ENCODE results near the gene BMPER.
A peak's percentile ranks its signal among the peaks of the same experiment; 100 is the strongest.

BMPER gene

GRCh38 chr7:33926535-33926934 is 21.2 kb downstream of the BMPER start:
- no peak for DNase-seq

DNA sequence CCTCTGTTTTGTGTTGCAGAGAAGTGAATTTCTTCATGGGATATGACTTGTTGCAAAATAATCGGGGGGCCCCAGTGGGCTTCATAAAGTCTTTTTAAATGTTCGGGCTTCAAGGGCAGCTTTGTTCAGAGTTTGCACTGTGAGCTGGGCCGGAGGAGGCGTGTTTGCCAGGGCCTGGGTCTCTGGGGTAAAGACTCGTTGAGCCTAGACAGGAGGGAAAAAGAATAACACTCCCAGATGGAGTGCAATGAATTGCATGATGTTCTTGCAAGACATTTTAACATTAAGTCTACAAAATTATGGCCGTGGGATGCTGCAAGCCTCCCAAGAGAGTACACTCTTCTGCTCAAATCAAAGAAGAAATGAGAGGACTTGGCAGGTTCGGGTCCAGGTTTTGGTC is 23.6 kb downstream of the BMPER start:
- DNase-seq: no peak

DNA sequence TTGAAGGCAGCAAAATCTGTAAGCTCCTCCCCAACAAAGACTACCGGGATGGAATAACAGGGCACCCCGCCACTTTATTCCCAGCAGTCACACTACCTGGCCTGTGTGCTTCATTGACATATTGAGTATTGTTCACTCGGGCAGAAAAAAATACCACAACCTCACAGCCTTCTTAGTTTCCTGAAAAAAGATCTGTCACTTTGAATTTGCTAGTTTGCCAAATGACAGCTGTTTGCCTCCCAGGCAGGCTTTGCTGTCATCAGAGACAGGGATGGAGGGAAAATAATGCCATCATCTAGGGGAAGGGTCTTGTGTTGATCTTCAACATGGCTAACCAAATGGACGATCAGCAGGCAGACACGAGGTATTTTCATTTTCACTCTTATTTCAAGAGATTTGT is 26.9 kb downstream of the BMPER start:
- no peak for DNase-seq

GRCh38 chr7:33932832-33933468 is 27.6 kb downstream of the BMPER start:
- peak; percentile 58 to 81 for DNase-seq

DNA sequence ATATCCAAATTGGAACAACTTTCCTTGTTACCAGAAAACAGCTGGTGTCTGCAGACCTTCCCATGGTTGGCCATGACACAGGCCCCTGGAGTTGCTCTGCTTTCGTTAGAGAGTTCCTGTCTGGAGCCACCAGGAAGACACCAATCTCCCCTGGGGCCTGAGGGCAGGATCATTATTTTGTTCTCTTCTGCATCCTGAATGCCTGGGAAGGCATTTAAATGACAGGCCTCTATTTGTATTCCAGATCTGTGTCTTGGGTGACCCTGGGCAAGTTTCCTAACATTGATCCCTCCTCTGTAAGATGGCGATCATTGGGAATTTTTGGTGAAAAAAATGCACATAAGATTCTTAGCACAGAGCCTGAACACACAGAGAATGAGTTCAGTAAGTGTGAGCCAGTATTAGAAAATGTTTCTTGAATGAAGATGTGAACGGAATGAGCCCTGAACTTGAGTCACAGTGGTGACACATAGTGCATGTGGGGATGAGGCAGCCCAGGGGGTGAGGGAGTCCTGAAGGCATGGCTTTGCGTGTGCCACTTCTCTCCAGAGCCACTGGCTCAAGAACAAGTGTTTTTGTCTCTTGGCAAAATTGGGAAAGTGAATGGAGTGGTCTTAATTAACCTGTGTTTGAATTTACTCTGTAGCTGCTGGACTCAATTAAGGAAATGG is 28.4 kb downstream of the BMPER start:
- no peak for DNase-seq

DNA sequence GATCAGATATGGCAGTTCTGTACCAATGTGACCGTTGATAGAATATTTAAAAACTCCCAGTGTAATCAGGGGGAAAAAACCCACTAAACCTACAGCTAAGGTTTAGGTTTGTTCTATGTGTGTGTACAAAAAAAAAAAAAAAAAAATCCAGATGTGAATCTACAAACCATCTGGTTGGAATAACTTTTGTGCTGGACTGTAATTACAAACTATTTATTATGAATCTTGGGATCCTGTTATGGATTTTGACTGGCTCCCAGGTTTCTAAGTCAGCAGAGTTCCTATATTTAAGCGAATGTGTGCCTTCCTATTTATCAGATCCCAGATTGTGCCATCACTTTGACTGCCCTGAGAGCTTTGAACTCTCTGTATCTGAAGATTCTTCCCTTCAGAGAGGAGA is 29.1 kb downstream of the BMPER start:
- DNase-seq: no peak

DNA sequence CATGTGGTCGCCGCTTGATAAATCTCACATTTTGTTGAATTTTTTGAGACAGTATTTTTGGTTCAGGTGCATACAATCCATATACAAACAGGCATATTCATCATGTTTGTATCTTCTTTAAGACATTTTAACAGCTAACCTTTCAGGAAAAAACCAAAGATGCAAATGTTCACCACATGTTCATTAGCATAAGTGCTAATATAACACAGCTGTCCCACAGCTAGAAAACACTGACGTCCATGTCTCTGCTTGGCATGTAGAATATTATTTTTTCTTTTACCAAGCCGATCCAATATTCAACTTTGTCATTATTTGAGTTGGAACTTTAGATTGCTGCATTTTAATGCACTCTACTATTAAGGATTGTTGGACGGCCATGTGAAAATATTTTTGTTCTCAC is 31.2 kb downstream of the BMPER start:
- DNase-seq: peak; percentile 48 to 51

GRCh38 chr7:33937871-33938270 is 32.5 kb downstream of the BMPER start:
- peak in 1 of 2 experiments; percentile 57 for DNase-seq

DNA sequence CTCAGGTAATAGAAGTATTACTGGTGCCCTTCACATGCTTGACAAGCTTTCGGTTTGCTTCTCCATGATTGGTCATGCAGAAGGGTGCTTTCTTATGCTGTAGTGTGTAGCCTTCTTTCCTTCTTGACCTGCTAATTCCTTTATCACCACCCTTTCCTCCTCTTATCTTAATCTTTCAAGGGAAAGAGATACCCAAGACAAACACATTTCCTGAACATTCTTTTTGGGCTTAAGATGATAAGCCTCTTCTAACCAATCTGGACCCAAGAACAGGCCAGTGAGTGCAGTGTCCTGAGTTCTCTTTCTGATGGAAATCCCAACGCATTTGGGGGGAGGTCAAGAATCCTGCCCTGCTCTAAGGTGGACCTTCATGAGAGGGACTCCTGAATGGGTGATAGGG is 33.8 kb downstream of the BMPER start:
- DNase-seq: no peak

- DNase-seq: no peak
Measured at GRCh38 chr7:33940503-33940902, 35.2 kb downstream of the BMPER start.

DNA sequence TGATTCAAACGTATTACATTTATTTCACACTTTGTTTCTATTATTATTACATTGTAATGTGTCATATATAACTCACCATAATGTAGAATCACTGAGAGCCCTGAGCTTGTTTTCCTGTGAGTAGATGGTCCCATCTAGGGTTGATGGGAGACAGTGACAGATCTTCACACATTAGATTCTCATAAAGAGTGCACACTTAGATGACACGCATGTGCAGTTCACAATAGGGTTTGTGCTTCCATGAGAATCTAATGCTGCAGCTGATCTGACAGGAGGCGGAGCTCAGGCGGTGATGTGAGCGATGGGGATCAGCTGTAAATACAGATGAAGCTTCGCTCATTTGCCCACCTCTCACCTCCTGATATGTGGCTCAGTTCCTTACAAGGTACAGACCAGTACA is 36.1 kb downstream of the BMPER start:
- DNase-seq: no peak

DNA sequence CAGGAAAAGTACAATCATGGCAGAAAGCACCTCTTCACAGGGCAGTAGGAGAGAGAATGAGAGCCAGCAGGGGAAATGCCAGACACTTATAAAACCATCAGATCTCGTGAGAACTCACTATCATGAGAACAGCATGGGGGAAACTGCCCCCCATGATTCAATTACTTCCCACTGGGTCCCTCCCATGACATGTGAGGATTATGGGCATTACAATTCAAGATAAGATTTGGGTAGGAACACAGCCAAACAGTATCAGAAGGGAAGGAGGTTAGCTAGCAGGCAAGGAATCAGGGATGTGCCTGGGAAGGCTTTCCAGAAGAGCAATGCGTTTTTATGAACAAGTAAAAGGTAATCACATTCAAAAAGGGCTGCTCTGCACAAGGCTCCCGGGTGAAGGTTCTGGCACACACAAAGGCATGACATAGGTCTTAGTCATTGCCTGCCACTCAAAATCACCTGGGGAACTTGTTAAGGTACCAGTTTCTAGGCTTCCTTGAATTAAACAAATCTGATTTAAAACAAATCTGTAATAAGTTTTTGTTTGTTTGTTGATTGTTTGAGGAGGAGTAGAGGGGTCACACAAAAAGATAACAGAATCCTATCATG is 40.9 kb downstream of the BMPER start:
- DNase-seq: no peak

DNA sequence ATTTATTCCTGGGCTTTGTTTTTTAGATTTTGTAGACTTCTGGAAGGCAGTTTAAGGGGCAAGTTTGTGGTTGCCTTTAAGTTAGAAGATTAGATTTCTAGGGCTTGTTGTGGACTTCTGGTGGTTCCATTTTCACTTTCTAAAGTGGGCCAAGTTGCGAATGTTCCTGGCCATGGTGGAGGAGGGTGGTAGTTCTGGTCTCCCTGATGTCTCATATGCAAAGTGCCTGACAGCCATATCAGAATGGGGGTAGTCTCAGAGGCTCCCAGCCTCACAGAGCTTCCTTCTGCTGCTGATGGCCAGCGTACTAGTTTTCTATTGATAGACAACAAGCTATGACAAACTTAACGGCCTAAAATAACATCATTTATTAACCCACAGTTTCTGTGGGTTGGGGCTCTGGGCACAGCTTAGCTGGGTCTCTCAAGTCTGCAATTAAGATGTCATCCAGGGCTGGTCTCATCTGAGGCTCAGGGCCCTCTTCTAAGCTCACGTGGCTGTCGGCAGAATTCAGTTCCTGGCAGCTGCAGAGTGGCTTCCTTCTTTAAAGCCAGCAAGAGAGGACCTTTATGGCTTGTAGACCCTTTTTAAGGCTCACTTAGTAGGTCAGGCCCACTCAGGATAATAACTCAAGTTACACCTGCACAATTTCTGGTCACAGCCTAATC is 44.8 kb downstream of the BMPER start:
- DNase-seq: no peak

GRCh38 chr7:33952824-33953223 is 47.5 kb downstream of the BMPER start:
- peak; percentile 49 to 62 for DNase-seq

- peak in 1 of 2 experiments; percentile 5 for DNase-seq
Measured at GRCh38 chr7:33958104-33958503, 52.8 kb downstream of the BMPER start.

DNA sequence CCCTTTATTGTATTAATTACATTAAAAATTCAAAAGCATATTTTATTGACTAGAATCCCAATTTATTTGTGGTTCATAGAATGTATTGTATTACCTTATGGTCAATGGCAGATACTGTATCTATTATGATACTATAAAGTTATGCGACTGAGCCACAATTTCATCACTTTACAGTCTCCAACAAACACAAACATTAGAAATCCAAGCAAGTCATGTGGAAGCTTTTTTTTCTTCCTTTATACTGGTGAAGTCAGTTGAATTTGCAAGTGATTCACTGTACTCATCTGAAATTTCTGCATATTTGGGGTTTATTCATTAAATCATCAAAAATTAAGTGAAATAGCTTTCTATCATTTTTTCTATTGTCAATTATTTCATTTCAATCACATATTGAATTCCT is 54.3 kb downstream of the BMPER start:
- no peak for DNase-seq

DNA sequence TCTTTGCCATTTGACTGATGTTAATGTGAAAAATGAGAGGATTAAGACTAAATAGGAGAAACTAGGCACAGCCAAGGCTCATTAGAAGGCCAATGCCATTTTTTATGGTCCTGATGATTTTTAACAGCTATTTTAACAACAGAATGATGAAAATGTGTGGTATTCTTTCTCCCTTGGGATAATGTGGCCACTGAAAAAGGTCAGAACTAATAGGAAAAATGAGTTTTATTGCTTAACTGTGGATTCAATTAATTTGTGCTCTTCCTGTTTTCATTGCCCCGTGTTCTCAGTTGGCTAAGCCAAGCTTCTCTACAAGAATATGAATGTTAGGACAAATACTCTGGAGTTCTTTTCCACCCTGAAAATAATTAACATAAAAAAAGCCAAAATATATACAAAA is 56.6 kb downstream of the BMPER start:
- no peak for DNase-seq

DNA sequence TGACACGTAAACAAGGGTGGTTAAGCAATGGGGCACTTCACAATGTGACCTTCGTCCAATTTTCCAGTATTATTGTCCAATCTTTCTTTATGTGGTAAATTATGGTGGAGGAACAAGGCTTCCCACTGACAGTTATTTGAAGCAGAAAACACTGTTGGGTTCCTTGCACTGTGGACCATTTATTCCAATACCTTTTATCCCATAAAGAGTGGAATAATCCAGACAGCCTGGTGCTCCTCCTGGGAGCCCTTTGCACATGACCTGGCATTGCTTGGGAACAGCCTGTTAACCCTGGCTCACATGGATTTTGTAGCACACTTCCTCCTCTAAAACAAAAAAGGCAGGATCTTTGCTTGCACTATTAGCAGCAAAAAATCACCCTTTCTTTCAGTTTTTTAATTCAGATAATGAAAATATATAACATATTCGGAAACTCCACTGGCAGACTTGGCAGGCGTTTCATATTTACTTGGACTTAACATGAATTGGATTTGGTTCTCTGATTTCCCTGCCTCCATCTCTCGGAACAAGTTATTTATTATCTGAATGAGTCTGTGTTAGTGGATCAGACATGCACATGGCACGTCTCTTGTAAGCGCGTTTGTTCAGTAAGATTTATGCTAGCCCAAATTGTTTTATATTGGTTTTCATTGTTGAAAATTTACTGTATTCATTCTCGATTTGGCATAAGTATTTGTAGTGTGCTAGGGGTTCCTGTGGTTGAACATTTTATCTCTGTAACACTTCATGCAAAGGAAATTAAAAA is 59.3 kb downstream of the BMPER start:
- no peak for DNase-seq

GRCh38 chr7:33965183-33965744 is 59.9 kb downstream of the BMPER start:
- DNase-seq: no peak

- DNase-seq: no peak
Measured at GRCh38 chr7:33968591-33968990, 63.3 kb downstream of the BMPER start.

DNA sequence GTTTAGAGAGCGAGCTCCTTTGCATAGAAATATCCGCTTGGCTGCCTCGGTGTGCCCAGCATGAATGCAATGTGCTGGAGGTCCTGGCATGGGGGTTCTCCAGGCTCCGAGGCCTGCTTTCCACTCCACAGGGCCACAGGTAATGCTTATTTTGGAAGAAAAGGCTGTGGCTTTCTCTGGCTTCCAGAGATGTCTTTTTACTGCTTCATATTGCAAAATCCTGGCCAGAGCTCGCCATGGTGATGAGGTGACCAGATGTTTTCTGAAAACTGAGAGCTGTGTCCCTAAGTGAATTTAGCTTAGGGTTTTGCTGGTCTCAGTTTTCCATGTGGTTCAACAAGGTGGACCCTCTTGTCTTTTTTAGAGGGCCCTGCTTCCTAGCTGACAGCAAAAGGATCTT is 65.2 kb downstream of the BMPER start:
- peak in 1 of 2 experiments; percentile 63 for DNase-seq

- DNase-seq: no peak
Measured at GRCh38 chr7:33971106-33971505, 65.8 kb downstream of the BMPER start.
